ENCODE results near the gene ACER3. TPM values are rescaled to one million over a fixed set of nuclear protein-coding genes. Genes with fewer than 3 reads are reported as not detected.

ACER3 gene
- total RNA-seq, 1 experiment from 2014 or later: 13.7 TPM

- TF ChIP-seq TEAD4 (CRISPR knock-in tag; IDR thresholded peaks at IDR 0.05): no peak
These were observed 2.8 kb upstream of the ACER3 start (continued) for GRCh38 chr11:76857781-76858410.

GRCh38 chr11:76859708-76860227 lies 950 bp upstream of the ACER3 start:
- peak overlapping the region; percentile 49; the same call in 1 of the 2 replicates for H3K4me3 Mint-ChIP-seq
- POLR2A ChIA-PET: no interaction called here

GRCh38 chr11:76861490-76861953 lies 804 bp downstream of the ACER3 start:
- ATAC-seq: no peak
- ChIA-PET CTCF (interaction anchor here (0.7 to 3.6 kb wide), 4 partner anchors 54 to 230 kb away, joined by 3 to 41 read pairs (median 4); no protein-coding TSS in a partner anchor), POLR2A (interaction anchor here (0.6 to 0.9 kb wide), 2 partner anchors 19 to 88 kb away, joined by 3 read pairs; no protein-coding TSS in a partner anchor)
- DNase-seq (ENCODE audit: low spot score): no peak
- 0 out of 2 replicates have a peak, but pooled peaks cover 4% of the 10 kb centered on the region for H3K9me3 Mint-ChIP-seq
- no peaks in the 10 kb centered on the region for H3K36me3 Mint-ChIP-seq
- H3K4me1 Mint-ChIP-seq: peaks cover 21% of the 10 kb centered on the region
- H3K4me3 Mint-ChIP-seq: peak overlapping the region; percentile 77
- no peak overlapping the region for H3K27ac Mint-ChIP-seq
- H3K27me3 Mint-ChIP-seq (ENCODE audit: low read depth): no peaks in the 10 kb centered on the region
- TF ChIP-seq FOXK1 (CRISPR knock-in tag; IDR thresholded peaks at IDR 0.05) (no peak), FOXP4 (CRISPR knock-in tag; IDR thresholded peaks at IDR 0.05) (no peak), ZNF512 (CRISPR knock-in tag; IDR thresholded peaks at IDR 0.05; ENCODE audit: borderline replicate concordance) (no peak), PRDM15 (CRISPR knock-in tag; IDR thresholded peaks at IDR 0.05) (no peak), HMGXB4 (CRISPR knock-in tag; IDR thresholded peaks at IDR 0.05) (no peak)

More at GRCh38 chr11:76859708-76860227, 950 bp upstream of the ACER3 start:
- Mint-ChIP-seq H3K36me3 (no peaks in the 10 kb centered on the region), H3K4me1 (peaks cover 21% of the 10 kb centered on the region), H3K9me3 (peaks cover 4% of the 10 kb centered on the region; the same call in 1 of the 2 replicates), H3K27me3 (ENCODE audit: low read depth) (no peaks in the 10 kb centered on the region), H3K27ac (peak overlapping the region; percentile 58; the same call in 1 of the 2 replicates)
- CTCF ChIA-PET: interaction anchor here (0.9 to 3.6 kb wide), 6 partner anchors 21 to 180 kb away, joined by 4 to 41 read pairs (median 4); no protein-coding TSS in a partner anchor
- TF ChIP-seq MAX (CRISPR knock-in tag; IDR thresholded peaks at IDR 0.05) (no peak), USF2 (CRISPR knock-in tag; IDR thresholded peaks at IDR 0.05) (no peak), HMGXB4 (CRISPR knock-in tag; IDR thresholded peaks at IDR 0.05) (no peak), TP53 (CRISPR knock-in tag; IDR thresholded peaks at IDR 0.05) (no peak), ATF2 (CRISPR knock-in tag; IDR thresholded peaks at IDR 0.05; ENCODE audit: borderline replicate concordance, low read depth) (no peak), MYBL2 (CRISPR knock-in tag; IDR thresholded peaks at IDR 0.05) (no peak), FOXJ3 (CRISPR knock-in tag; IDR thresholded peaks at IDR 0.05; ENCODE audit: borderline replicate concordance) (no peak)
- DNase-seq (ENCODE audit: low spot score) (no peak), ATAC-seq (no peak)

Measured in WTC11 (cell line).